SK-N-SH treated with all-trans-retinoic acid at 6 μM for 48 hours (cell line): ENCODE data around the gene TECPR1.

Source experiments
- ARNTL ChIP-seq: fragments of 450-650 bp; formaldehyde crosslinking; IDR thresholded peaks from 2 replicates; pipeline ENCODE4 v1.5.0; 2020; ENCODE audit warnings: low read depth, mild to moderate bottlenecking, moderate library complexity, borderline replicate concordance
- CSDC2 ChIP-seq: fragments of 250-450 bp; sonication (Bioruptor Pico); IDR thresholded peaks from 2 replicates; pipeline ENCODE4 v1.5.0; 2020; ENCODE audit warnings: mild to moderate bottlenecking, moderate library complexity
- ESRRG ChIP-seq: fragments of 250-450 bp; sonication (Bioruptor Pico); IDR thresholded peaks from 2 replicates; pipeline ENCODE4 v1.6.1; 2021; ENCODE audit warnings: mild to moderate bottlenecking
- OSR1 ChIP-seq: fragments of 250-450 bp; sonication (Bioruptor Pico); IDR thresholded peaks from 2 replicates; pipeline ENCODE4 v1.8.0; 2022; ENCODE audit warnings: moderate library complexity, mild to moderate bottlenecking, inconsistent platforms
- RARB ChIP-seq: fragments of 250-450 bp; sonication (Bioruptor Pico); IDR thresholded peaks from 2 replicates; pipeline ENCODE4 v1.8.0; 2021; ENCODE audit warnings: mild to moderate bottlenecking, moderate library complexity
- SNAI2 ChIP-seq: fragments of 250-450 bp; sonication (Bioruptor Pico); IDR thresholded peaks from 2 replicates; pipeline ENCODE4 v1.5.0; 2020; ENCODE audit warnings: mild to moderate bottlenecking, moderate library complexity
- TOX ChIP-seq: fragments of 250-450 bp; sonication (Bioruptor Pico); IDR thresholded peaks from 2 replicates; pipeline ENCODE4 v1.8.0; 2021; ENCODE audit warnings: mild to moderate bottlenecking, moderate library complexity, borderline replicate concordance
- ZFP30 ChIP-seq: fragments of 450-650 bp; formaldehyde crosslinking; IDR thresholded peaks from 2 replicates; pipeline ENCODE4 v1.5.0; 2022; ENCODE audit warnings: mild to moderate bottlenecking, moderate library complexity
- ZNF565 ChIP-seq: fragments of 450-650 bp; formaldehyde crosslinking; conservative IDR thresholded peaks from 2 replicates; pipeline ENCODE4 v1.5.0; 2020; ENCODE audit warnings: low read depth, mild to moderate bottlenecking, moderate library complexity
- ZNF70 ChIP-seq: fragments of 450-650 bp; formaldehyde crosslinking; IDR thresholded peaks from 2 replicates; pipeline ENCODE4 v1.5.0; 2020; ENCODE audit warnings: mild to moderate bottlenecking, moderate library complexity
- ZNF8 ChIP-seq: fragments of 450-650 bp; formaldehyde crosslinking; IDR thresholded peaks from 2 replicates; pipeline ENCODE4 v1.5.0; 2020; ENCODE audit warnings: mild to moderate bottlenecking, moderate library complexity
- TF ChIP-seq, protein P1 (sequence below): fragments of 250-450 bp; sonication (Bioruptor Pico); IDR thresholded peaks from 2 replicates; pipeline ENCODE4 v1.5.1; 2021; ENCODE audit warnings: mild to moderate bottlenecking, moderate library complexity
- TF ChIP-seq, protein P2 (sequence below): fragments of 250-450 bp; sonication (Bioruptor Pico); IDR thresholded peaks from 2 replicates; pipeline ENCODE4 v1.8.0; 2020; ENCODE audit warnings: mild to moderate bottlenecking, moderate library complexity, borderline replicate concordance
- TF ChIP-seq, protein P3 (sequence below): fragments of 250-450 bp; sonication (Bioruptor Pico); IDR thresholded peaks from 2 replicates; pipeline ENCODE4 v1.5.0; 2020; ENCODE audit warnings: mild to moderate bottlenecking, moderate library complexity

DNA sequence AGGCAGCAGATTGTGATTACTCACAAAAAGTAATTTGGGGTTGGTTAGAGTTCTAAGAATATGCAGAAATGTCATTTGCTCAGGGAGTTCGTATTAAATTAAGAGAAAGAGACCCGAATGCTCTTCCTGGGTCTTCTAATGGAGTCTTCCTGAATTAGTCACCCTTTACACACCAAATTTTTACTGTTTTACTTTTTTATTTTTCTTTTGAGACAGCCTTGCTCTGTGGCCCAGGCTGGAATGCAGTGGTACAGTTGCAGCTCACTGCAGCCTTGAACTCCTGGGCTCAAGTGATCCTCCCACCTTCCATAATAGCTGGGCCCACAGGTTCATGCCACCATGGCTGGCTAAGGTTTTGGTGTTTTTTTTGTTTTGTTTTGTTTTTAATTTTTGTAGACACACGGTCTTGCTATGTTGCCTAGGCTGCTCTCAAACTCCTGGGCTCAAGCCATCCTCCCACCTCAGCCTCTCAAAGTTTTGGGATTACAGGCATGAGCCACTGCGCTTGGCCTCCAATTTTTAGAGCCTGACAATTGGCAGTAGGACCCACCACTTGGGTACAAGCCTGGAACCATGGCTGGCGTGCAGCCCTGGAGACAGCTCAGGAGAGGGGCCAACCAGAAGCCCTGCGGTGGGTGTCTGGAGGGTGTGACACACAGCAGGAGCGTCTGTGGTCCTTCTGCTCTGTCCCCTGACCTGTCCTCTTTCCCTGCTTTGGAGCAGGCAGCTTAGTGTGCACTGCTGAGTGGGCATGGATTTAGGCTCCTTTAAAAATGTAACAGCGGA is 57.2 kb downstream of the TECPR1 start:
- TF ChIP-seq ZNF565 (CRISPR knock-in tag) = no peak
- TF ChIP-seq RARB (CRISPR knock-in tag) = no peak
- TF ChIP-seq, protein P1, sequence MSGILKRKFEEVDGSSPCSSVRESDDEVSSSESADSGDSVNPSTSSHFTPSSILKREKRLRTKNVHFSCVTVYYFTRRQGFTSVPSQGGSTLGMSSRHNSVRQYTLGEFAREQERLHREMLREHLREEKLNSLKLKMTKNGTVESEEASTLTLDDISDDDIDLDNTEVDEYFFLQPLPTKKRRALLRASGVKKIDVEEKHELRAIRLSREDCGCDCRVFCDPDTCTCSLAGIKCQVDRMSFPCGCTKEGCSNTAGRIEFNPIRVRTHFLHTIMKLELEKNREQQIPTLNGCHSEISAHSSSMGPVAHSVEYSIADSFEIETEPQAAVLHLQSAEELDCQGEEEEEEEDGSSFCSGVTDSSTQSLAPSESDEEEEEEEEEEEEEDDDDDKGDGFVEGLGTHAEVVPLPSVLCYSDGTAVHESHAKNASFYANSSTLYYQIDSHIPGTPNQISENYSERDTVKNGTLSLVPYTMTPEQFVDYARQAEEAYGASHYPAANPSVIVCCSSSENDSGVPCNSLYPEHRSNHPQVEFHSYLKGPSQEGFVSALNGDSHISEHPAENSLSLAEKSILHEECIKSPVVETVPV = no peak
- TF ChIP-seq, protein P2, sequence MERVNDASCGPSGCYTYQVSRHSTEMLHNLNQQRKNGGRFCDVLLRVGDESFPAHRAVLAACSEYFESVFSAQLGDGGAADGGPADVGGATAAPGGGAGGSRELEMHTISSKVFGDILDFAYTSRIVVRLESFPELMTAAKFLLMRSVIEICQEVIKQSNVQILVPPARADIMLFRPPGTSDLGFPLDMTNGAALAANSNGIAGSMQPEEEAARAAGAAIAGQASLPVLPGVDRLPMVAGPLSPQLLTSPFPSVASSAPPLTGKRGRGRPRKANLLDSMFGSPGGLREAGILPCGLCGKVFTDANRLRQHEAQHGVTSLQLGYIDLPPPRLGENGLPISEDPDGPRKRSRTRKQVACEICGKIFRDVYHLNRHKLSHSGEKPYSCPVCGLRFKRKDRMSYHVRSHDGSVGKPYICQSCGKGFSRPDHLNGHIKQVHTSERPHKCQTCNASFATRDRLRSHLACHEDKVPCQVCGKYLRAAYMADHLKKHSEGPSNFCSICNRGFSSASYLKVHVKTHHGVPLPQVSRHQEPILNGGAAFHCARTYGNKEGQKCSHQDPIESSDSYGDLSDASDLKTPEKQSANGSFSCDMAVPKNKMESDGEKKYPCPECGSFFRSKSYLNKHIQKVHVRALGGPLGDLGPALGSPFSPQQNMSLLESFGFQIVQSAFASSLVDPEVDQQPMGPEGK (CRISPR knock-in tag) = no peak
- no peak for TF ChIP-seq ARNTL (CRISPR knock-in tag)
- no peak for TF ChIP-seq SNAI2 (CRISPR knock-in tag)
- no peak for TF ChIP-seq CSDC2
- TF ChIP-seq, protein P3, sequence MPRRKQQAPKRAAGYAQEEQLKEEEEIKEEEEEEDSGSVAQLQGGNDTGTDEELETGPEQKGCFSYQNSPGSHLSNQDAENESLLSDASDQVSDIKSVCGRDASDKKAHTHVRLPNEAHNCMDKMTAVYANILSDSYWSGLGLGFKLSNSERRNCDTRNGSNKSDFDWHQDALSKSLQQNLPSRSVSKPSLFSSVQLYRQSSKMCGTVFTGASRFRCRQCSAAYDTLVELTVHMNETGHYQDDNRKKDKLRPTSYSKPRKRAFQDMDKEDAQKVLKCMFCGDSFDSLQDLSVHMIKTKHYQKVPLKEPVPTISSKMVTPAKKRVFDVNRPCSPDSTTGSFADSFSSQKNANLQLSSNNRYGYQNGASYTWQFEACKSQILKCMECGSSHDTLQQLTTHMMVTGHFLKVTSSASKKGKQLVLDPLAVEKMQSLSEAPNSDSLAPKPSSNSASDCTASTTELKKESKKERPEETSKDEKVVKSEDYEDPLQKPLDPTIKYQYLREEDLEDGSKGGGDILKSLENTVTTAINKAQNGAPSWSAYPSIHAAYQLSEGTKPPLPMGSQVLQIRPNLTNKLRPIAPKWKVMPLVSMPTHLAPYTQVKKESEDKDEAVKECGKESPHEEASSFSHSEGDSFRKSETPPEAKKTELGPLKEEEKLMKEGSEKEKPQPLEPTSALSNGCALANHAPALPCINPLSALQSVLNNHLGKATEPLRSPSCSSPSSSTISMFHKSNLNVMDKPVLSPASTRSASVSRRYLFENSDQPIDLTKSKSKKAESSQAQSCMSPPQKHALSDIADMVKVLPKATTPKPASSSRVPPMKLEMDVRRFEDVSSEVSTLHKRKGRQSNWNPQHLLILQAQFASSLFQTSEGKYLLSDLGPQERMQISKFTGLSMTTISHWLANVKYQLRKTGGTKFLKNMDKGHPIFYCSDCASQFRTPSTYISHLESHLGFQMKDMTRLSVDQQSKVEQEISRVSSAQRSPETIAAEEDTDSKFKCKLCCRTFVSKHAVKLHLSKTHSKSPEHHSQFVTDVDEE (CRISPR knock-in tag) = no peak
- TF ChIP-seq OSR1 (CRISPR knock-in tag) = no peak
- no peak for TF ChIP-seq TOX (CRISPR knock-in tag)
- TF ChIP-seq ZNF8 = no peak
- TF ChIP-seq ZNF70 (CRISPR knock-in tag) = no peak
- no peak for TF ChIP-seq ZFP30 (CRISPR knock-in tag)
- no peak for TF ChIP-seq ESRRG (CRISPR knock-in tag)
